Erythroblast (primary cell): ENCODE results near the gene SLC66A2.

ENCODE experiments used
- GATA1 ChIP-seq: IDR thresholded peaks from 2 replicates; pipeline ENCODE4 v1.6.1; 2011; ENCODE audit warnings: low read depth, mild to moderate bottlenecking, control low read depth, low read length, moderate library complexity
- POLR2A ChIP-seq: IDR thresholded peaks from 2 replicates; pipeline ENCODE4 v1.6.1; 2011; ENCODE audit warnings: mild to moderate bottlenecking, low read length

DNA sequence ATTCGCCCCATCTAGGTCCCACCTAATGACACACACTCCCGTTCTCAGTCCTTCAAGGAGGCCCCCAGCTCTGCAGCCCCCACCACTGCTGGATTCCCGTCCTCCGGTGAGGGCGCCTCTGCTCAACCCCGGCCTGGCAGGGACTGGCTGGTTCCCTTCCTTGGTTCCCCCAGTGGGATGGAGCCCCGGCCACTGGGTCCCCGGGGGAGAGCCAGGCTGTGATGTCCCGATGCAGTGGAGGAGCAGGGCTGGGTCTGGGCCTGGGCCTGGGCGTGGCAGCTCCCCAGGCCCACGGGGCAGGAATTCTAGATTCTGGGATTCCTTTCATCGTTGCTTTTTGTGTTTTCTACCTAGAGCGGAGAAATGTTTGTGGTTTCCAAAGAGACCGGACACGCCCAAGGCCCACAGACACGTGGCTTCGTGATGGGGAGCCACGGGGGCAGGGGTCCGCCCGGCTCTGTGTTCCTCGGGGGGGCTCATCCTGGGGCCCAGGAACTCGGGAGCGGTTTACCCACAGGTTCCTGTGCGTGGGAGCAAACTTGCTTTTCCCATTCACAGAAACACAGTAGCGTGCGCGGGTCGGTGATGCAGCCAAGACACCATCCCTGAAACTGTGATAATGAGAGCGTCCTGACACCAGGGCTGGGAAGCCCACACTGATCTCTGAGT lies 67.0 kb downstream of the SLC66A2 start:
- TF ChIP-seq POLR2A (no peak), GATA1 (no peak)
